Measurements from ENCODE around the gene CAMTA2. TPM values are rescaled to one million over a fixed set of nuclear protein-coding genes. Genes with fewer than 3 reads are reported as not detected.

The CAMTA2 gene
- total and polyA plus RNA-seq, 4 donors, result 15.0 to 66.3 (median 49.6) TPM

- H3K9ac ChIP-seq (ENCODE audit: insufficient read depth in 1 of 2, low read length in 2 of 2), result no peak overlapping the region
- ATAC-seq (ENCODE audit: insufficient read depth, low FRiP score), result no peak
- H3K36me3 ChIP-seq (ENCODE audit: control insufficient read depth in 4 of 4, insufficient read depth in 4 of 4, low read length in 4 of 4), result no peaks in the 10 kb centered on the region
- TF ChIP-seq, protein P1, sequence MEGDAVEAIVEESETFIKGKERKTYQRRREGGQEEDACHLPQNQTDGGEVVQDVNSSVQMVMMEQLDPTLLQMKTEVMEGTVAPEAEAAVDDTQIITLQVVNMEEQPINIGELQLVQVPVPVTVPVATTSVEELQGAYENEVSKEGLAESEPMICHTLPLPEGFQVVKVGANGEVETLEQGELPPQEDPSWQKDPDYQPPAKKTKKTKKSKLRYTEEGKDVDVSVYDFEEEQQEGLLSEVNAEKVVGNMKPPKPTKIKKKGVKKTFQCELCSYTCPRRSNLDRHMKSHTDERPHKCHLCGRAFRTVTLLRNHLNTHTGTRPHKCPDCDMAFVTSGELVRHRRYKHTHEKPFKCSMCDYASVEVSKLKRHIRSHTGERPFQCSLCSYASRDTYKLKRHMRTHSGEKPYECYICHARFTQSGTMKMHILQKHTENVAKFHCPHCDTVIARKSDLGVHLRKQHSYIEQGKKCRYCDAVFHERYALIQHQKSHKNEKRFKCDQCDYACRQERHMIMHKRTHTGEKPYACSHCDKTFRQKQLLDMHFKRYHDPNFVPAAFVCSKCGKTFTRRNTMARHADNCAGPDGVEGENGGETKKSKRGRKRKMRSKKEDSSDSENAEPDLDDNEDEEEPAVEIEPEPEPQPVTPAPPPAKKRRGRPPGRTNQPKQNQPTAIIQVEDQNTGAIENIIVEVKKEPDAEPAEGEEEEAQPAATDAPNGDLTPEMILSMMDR (IDR thresholded peaks at IDR 0.05; ENCODE audit: control extremely low read depth, extremely low read depth), result no peak
- H3K9me3 ChIP-seq (ENCODE audit: control insufficient read depth in 4 of 4, insufficient read depth in 3 of 4, low read length in 3 of 4), result no peaks in the 10 kb centered on the region
- H3K27ac ChIP-seq (ENCODE audit: low read depth in 1 of 2, low read length in 1 of 2), result no peak overlapping the region
- peaks cover 0 to 12% (median 0%) of the 10 kb centered on the region in 3 donors for H3K27me3 ChIP-seq (ENCODE audit: control insufficient read depth in 3 of 3, insufficient read depth in 3 of 3, low read length in 2 of 3)
- 93 to 99% methylated on average over 5 of the region's 5 CpGs for WGBS, 2 donors
- peaks cover 0 to 5% (median 0%) of the 10 kb centered on the region in 5 donors for H3K4me1 ChIP-seq (ENCODE audit: control insufficient read depth in 5 of 5, insufficient read depth in 5 of 5, low read length in 5 of 5)
- DNase-seq, result no peak
- no peak overlapping the region for H3K4me3 ChIP-seq
Observed at GRCh38 chr17:5034063-5034462, 46.6 kb upstream of the CAMTA2 start.

- Histone ChIP-seq H3K9me3 (ENCODE audit: control insufficient read depth in 4 of 4, insufficient read depth in 3 of 4, low read length in 3 of 4) (no peaks in the 10 kb centered on the region), H3K36me3 (ENCODE audit: control insufficient read depth in 4 of 4, insufficient read depth in 4 of 4, low read length in 4 of 4) (no peaks in the 10 kb centered on the region), H3K27ac (ENCODE audit: low read depth in 1 of 2, low read length in 1 of 2) (no peak overlapping the region), H3K9ac (ENCODE audit: insufficient read depth in 1 of 2, low read length in 2 of 2) (no peak overlapping the region), H3K4me3 (no peak overlapping the region), H3K27me3 (ENCODE audit: control insufficient read depth in 3 of 3, insufficient read depth in 3 of 3, low read length in 2 of 3) (peaks cover 0 to 12% (median 0%) of the 10 kb centered on the region in 3 donors), H3K4me1 (ENCODE audit: control insufficient read depth in 5 of 5, insufficient read depth in 5 of 5, low read length in 5 of 5) (peaks cover 0 to 5% (median 0%) of the 10 kb centered on the region in 5 donors)
- 92 to 93% methylated on average over 13 of the region's 13 CpGs for WGBS, 2 donors
- DNase-seq (no peak), ATAC-seq (ENCODE audit: insufficient read depth, low FRiP score) (no peak)
- TF ChIP-seq, protein P1 (IDR thresholded peaks at IDR 0.05; ENCODE audit: control extremely low read depth, extremely low read depth), result no peak
Observed at GRCh38 chr17:5033352-5034015, 46.0 kb upstream of the CAMTA2 start.

- H3K4me3 ChIP-seq, result no peak overlapping the region
- no peak overlapping the region for H3K27ac ChIP-seq (ENCODE audit: low read depth in 1 of 2, low read length in 1 of 2)
- TF ChIP-seq, protein P1 (IDR thresholded peaks at IDR 0.05; ENCODE audit: control extremely low read depth, extremely low read depth), result no peak
- H3K9ac ChIP-seq (ENCODE audit: insufficient read depth in 1 of 2, low read length in 2 of 2), result no peak overlapping the region
- no peak for ATAC-seq (ENCODE audit: insufficient read depth, low FRiP score)
- H3K36me3 ChIP-seq (ENCODE audit: control insufficient read depth in 4 of 4, insufficient read depth in 4 of 4, low read length in 4 of 4), result no peaks in the 10 kb centered on the region
- peaks cover 0 to 5% (median 0%) of the 10 kb centered on the region in 5 donors for H3K4me1 ChIP-seq (ENCODE audit: control insufficient read depth in 5 of 5, insufficient read depth in 5 of 5, low read length in 5 of 5)
- WGBS, 2 donors, result 90 to 92% methylated on average over 6 of the region's 6 CpGs
- no peak for DNase-seq
- peaks cover 0 to 12% (median 0%) of the 10 kb centered on the region in 3 donors for H3K27me3 ChIP-seq (ENCODE audit: control insufficient read depth in 3 of 3, insufficient read depth in 3 of 3, low read length in 2 of 3)
- H3K9me3 ChIP-seq (ENCODE audit: control insufficient read depth in 4 of 4, insufficient read depth in 3 of 4, low read length in 3 of 4), result no peaks in the 10 kb centered on the region
Observed at GRCh38 chr17:5032865-5033264, 45.4 kb upstream of the CAMTA2 start.

All from lung (tissue), 12 donors.